ENCODE results near the gene PITPNB. TPM values are rescaled to one million over a fixed set of nuclear protein-coding genes. Genes with fewer than 3 reads are reported as not detected.

PITPNB gene
- total RNA-seq, result 23.7 and 40.0 TPM in 2 replicates

GRCh38 chr22:27919222-27919941 lies at the start of gene PITPNB:
PITPNB (minus strand) TSS chr22:27919256; CDS start chr22:27919191, 65 bp downstream.

Other genes with a start within 250 kb of the PITPNB start
- gene MN1, start 117.5 kb downstream of the PITPNB start, total RNA-seq, result 15.7 and 16.0 TPM in 2 replicates